GM12891 (cell line): ENCODE measurements around the gene DTNBP1.

Experiments
- POLR2A ChIP-seq: IDR thresholded peaks from 2 replicates; pipeline ENCODE4 v1.6.1; 2011; ENCODE audit warnings: low read depth, low read length, control low read depth
- POLR2AphosphoS5 ChIP-seq: IDR thresholded peaks from 2 replicates; pipeline ENCODE4 v1.6.1; 2011; ENCODE audit warnings: low read depth, low read length, control low read depth
- TAF1 ChIP-seq: IDR thresholded peaks from 2 replicates; pipeline ENCODE4 v1.6.1; 2011; ENCODE audit warnings: low read depth, low read length, control low read depth

DNA sequence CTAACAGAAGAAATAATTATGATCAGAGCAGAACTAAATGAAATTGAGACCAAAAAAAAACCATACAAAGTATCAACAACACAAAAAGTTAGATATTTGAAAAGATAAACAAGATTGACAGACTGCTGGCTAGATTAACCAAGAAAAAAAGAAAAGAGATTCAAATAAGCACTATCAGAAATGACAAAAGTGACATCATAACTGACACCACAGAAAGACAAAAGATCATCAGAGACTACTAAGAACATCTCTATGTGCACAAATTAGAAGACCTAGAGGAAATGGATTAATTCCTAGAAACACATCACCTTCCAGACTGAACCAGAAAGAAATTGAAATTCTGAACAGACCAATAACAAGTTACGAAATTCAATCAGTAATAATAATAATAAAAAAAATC lies 17.9 kb downstream of the DTNBP1 start:
- TF ChIP-seq POLR2A (no peak), POLR2AphosphoS5 (no peak), TAF1 (no peak)
